Breast epithelium (tissue), 4 donors: ENCODE measurements around the gene SFT2D3. TPM values are rescaled to one million over a fixed set of nuclear protein-coding genes. Genes with fewer than 3 reads are reported as not detected.
"Not testable (repeated sequence)": the region's sequence is repeated elsewhere in the genome, so short reads cannot be mapped to it uniquely, and the experiment has no call there.

ENCODE experiments used
- DNase-seq, 2 donors: peaks; one replicate each; pipeline ENCODE4 v3.0.0-alpha.2; 2019; ENCODE audit warnings: low spot score in 2 of 2
- H3K27ac ChIP-seq, 2 donors: fragments of 200-600 bp; sonication (generic) in 1 of 2; one replicate each; pipeline ENCODE4 v1.5.1; 2016 to 2019; ENCODE audit warnings: mild to moderate bottlenecking in 1 of 2
- H3K27me3 ChIP-seq, 2 donors: fragments of 200-600 bp; sonication (generic) in 1 of 2; one replicate each; pipeline versions ENCODE4 v1.5.1 to v1.6.0; 2017 to 2019; ENCODE audit warnings: control low read depth in 1 of 2, mild to moderate bottlenecking in 1 of 2
- H3K36me3 ChIP-seq: fragments of 200-600 bp; one replicate; pipeline ENCODE4 v1.5.1; 2019
- H3K4me1 ChIP-seq, 2 donors: fragments of 200-600 bp; sonication (generic); one replicate each; pipeline ENCODE4 v1.5.1; 2016 to 2019; ENCODE audit warnings: control low read depth in 1 of 2
- H3K4me3 ChIP-seq, 3 donors: fragments of 200-600 bp; sonication (generic); 1 replicate in 2 of 3; 2 replicates in 1 of 3; pipeline ENCODE4 v1.5.1; 2016 to 2019; ENCODE audit warnings: mild to moderate bottlenecking in 3 of 3, moderate library complexity in 2 of 3
- H3K9me3 ChIP-seq, 2 donors: fragments of 200-600 bp; sonication (generic) in 1 of 2; one replicate each; pipeline ENCODE4 v1.5.1; 2016 to 2019; ENCODE audit warnings: control low read depth in 1 of 2
- CTCF ChIP-seq, 3 donors: fragments of 450-650 bp; IDR thresholded peaks; one replicate each; pipeline ENCODE4 v1.5.1; 2016 to 2017; ENCODE audit warnings: antibody characterized with exemption in 3 of 3, mild to moderate bottlenecking in 3 of 3, moderate library complexity in 3 of 3
- POLR2A ChIP-seq: fragments of 450-650 bp; IDR thresholded peaks from one replicate; pipeline ENCODE4 v1.6.1; 2016; ENCODE audit warnings: antibody characterized with exemption, mild to moderate bottlenecking, moderate library complexity
- POLR2AphosphoS5 ChIP-seq, 3 donors: sonication (generic); formaldehyde crosslinking; IDR thresholded peaks; one replicate each; pipeline ENCODE4 v1.6.1; 2017; ENCODE audit warnings: antibody characterized with exemption in 3 of 3
- intact Hi-C: fragments of 100-400 bp; cut with DNase I; formaldehyde crosslinking; loops from one replicate; pipeline ENCODE4 v1.15.1; 2023; ENCODE audit warnings: low total_unique reads
- total RNA-seq, 3 donors: library from RNA; depleted of rRNA; stranded (reverse); fragments of >200 nt; gene quantifications; one replicate each; pipeline ENCODE4 v1.1.0, GENCODE V29; 2016

The SFT2D3 gene
- total RNA-seq, 3 donors from 2014 or later, result 9.8 to 12.3 (median 10.9) TPM

GRCh38 chr2:127747621-127748020, 46.3 kb downstream of the SFT2D3 start:
- Histone ChIP-seq H3K27ac (no peak overlapping the region), H3K4me1 (no peaks in the 10 kb centered on the region), H3K9me3 (no peaks in the 10 kb centered on the region), H3K4me3 (no peak overlapping the region), H3K27me3 (no peaks in the 10 kb centered on the region), H3K36me3 (peaks cover 8% of the 10 kb centered on the region)
- no peak for DNase-seq
- intact Hi-C loops, result no loop called here
- TF ChIP-seq POLR2AphosphoS5 (IDR thresholded peaks at IDR 0.05) (no peak), CTCF (IDR thresholded peaks at IDR 0.05) (no peak), POLR2A (no peak)

- DNase-seq, H3K27ac ChIP-seq, intact Hi-C loops, H3K9me3 ChIP-seq, H3K4me1 ChIP-seq, H3K36me3 ChIP-seq, H3K4me3 ChIP-seq, H3K27me3 ChIP-seq: not testable (repeated sequence)
Observed at GRCh38 chr2:127749537-127749936, 48.2 kb downstream of the SFT2D3 start.

GRCh38 chr2:127753374-127753773, 52.1 kb downstream of the SFT2D3 start:
- intact Hi-C loops, result no loop called here
- DNase-seq, result no peak
- Histone ChIP-seq H3K4me3 (no peak overlapping the region), H3K36me3 (no peaks in the 10 kb centered on the region), H3K27me3 (no peaks in the 10 kb centered on the region), H3K9me3 (no peaks in the 10 kb centered on the region), H3K4me1 (no peaks in the 10 kb centered on the region), H3K27ac (no peak overlapping the region)
- TF ChIP-seq CTCF (IDR thresholded peaks at IDR 0.05), result no peak
- no peak for TF ChIP-seq POLR2AphosphoS5 (IDR thresholded peaks at IDR 0.05)
- TF ChIP-seq POLR2A, result no peak

- Histone ChIP-seq H3K27me3 (no peaks in the 10 kb centered on the region), H3K4me3 (no peak overlapping the region), H3K36me3 (no peaks in the 10 kb centered on the region), H3K9me3 (no peaks in the 10 kb centered on the region), H3K27ac (no peak overlapping the region), H3K4me1 (no peaks in the 10 kb centered on the region)
- intact Hi-C loops, result no loop called here
- TF ChIP-seq CTCF (IDR thresholded peaks at IDR 0.05) (no peak), POLR2A (no peak), POLR2AphosphoS5 (IDR thresholded peaks at IDR 0.05) (no peak)
- no peak for DNase-seq
Observed at GRCh38 chr2:127754186-127754585, 52.9 kb downstream of the SFT2D3 start.

Other genes starting within 250 kb of the SFT2D3 start
- 10 to 100 TPM; 24.0 to 51.8 (median 43.2) TPM for gene IWS1, start 175.0 kb upstream of the SFT2D3 start, total RNA-seq
- 1 to 10 TPM in 1 of 3 donors, under 1 TPM in 1, not detected in 1; 0.32 to 2.3 TPM for gene MYO7B, start 165.8 kb upstream of the SFT2D3 start, total RNA-seq
- not detected for gene GPR17, start 55.3 kb upstream of the SFT2D3 start, total RNA-seq
- 10 to 100 TPM in 2 of 3 donors, 1 to 10 TPM in 1; 9.5 to 27.9 (median 19.4) TPM for gene LIMS2, start 26.0 kb upstream of the SFT2D3 start, total RNA-seq
- gene WDR33, start 109.7 kb downstream of the SFT2D3 start, total RNA-seq, result 10 to 100 TPM; 49.4 to 83.3 (median 50.1) TPM
- gene POLR2D, start 156.7 kb downstream of the SFT2D3 start, total RNA-seq, result 10 to 100 TPM in 2 of 3 donors, 1 to 10 TPM in 1; 8.3 to 16.1 (median 12.0) TPM
- gene AMMECR1L, start 184.5 kb downstream of the SFT2D3 start, total RNA-seq, result 10 to 100 TPM; 14.4 to 16.4 (median 15.0) TPM